H54 (cell line): ENCODE data around the gene ZFX.

Experiments used
- DNase-seq: peaks from one replicate; pipeline ENCODE4 v3.0.0; 2011; ENCODE audit warnings: low spot score, mixed read lengths; ENCODE audit not compliant: insufficient read length
- FAIRE-seq: peaks from 3 replicates; lab custom pipeline; 2011; peaks lifted over from hg19 to GRCh38; lab: Jason Lieb, UNC
- POLR2A ChIP-seq: IDR thresholded peaks from 2 replicates; pipeline ENCODE4 v1.6.1; 2011; ENCODE audit warnings: low read depth, mild to moderate bottlenecking, low read length

Gene ZFX

DNA sequence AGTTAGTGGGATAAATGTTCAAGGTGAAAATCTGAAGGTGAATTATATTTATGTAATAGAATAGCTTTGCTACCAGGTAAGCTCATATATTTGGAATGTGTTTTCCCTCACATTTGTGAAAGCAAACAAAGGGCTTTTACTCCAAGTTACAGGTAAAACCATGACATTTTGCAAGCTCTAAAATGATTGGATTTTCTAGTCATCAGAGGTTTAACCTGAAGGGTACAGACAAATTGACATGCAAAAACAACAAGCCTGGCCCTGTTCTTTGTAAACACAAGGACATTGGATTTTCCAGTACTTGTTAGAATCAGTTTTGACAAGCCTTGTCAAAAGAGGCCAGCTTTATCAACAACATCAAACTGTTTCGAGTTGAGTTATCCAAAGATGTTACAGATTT is 51.7 kb downstream of the ZFX start:
- no peak for TF ChIP-seq POLR2A
- no peak for DNase-seq
- no peak for FAIRE-seq

DNA sequence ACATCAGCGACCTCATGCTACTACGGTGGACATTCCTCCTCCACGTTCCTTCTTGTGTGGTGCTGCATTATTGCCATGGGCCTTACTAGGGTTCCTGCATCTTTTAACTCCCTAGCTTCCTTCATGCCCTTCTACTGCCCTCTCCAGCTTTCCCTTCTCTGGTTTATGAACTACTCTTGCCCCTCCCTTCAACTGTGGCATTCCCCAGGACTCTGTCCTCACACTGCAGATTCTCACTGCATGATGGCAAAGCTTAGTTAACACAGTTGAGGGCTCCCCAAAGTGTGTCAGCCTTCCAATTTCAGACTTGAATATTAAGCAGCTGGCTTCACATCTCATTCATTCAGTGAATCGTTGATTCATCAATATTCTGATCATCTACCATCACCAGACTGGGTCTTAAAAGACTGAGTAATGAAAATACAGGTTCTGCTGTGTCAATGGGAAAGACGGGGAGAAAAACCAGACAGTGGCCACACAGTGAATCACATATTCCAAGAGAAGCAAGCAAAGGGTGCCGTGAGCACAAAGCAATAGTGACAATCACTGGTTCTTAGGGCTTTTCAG is 53.0 kb downstream of the ZFX start:
- TF ChIP-seq POLR2A = no peak
- DNase-seq = no peak
- no peak for FAIRE-seq

DNA sequence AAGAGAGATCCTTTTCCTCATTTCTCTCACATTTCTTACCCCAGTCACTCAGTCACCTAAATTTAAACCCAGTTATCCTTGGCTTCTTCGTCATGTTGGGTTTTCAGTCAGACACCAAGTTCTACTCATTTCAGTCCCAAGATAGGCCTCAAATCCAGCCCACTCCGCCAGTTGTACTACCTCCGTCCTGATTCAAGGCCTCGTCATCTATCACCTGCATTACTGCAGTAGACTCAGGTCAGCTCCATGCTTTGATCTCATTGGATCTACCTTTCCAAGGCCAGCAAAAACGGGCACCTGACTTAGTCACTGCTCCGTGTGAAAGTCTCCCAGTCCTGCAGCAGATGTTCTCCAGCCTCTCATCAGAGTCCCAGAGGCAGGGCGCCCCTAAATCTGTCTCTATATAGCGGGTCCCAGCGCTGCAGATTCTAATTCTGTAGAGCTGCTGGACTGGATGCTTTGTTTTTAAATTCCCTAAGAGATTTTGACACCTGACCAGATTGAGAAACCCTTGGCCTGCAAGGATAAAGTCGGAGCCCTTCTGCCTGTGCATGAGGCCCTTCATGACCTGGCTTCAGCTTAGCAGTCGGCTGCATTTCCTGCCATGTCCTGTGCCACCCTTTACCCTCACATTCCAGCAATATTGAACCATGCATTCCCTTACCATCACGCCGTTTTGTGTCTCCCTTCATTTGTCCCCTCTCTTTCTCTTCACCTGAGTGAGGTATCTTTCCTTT is 53.7 kb downstream of the ZFX start:
- no peak for FAIRE-seq

DNA sequence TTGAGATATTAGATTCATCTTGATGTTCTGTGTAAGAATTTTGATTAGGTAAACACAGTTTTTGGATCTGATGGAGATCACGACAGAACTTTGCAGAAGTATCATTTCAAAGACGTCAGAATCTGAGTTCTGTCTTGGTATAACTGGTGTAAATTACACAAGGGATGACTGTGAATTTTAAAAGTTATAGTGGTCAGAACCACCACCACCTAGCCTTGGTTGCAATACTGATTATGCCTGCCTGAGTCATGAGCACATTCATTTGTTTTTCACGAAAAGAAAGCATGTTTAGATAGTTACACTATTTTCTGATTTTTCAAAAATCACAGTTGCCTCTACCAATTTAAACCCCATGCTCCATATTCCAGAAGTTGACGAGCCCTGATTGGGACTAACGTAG is 54.8 kb downstream of the ZFX start:
- DNase-seq (no peak), FAIRE-seq (no peak)
- no peak for TF ChIP-seq POLR2A

More for the DNA sequence above, 53.7 kb downstream of the ZFX start:
- TF ChIP-seq POLR2A = no peak
- DNase-seq = no peak

DNA sequence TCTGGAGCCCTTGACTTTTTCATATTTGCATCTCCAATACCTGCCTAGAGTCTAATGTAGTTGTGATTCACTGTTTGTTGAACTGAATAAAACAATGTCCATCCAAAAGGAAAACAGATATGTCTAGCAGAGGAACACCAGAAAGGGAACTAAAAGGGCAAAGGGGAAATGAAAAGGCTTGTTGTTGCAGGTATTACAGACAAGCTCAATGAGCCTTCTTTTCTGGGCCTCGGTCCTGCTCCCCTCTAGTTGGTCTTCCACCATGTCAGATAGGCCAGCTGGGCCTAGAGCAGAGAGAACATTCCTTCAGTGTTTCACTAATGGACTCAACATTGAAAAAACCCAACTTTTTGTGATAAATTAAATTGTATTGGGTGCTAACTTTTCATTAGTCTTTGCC is 55.4 kb downstream of the ZFX start:
- FAIRE-seq = no peak
- TF ChIP-seq POLR2A = no peak
- DNase-seq = no peak

DNA sequence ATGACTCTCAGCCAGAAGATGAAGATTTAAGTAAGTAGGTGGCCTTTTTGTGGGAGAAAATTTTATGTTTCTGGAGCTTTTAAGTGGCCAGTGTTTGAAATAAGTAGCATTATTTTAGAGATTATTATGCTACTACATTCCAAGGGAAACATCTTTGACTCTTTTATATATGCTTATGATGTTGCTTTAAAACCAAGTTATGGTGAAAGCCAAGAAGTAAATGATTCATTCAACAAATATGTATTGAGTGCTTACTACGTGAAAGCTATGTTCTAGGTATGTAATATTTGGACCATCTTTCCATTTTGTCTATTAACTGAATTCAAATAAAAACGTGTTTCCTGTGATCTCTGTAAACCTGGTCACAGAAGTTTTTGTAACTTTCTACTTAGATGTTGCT is 58.3 kb downstream of the ZFX start:
- TF ChIP-seq POLR2A = no peak
- no peak for FAIRE-seq
- no peak for DNase-seq

DNA sequence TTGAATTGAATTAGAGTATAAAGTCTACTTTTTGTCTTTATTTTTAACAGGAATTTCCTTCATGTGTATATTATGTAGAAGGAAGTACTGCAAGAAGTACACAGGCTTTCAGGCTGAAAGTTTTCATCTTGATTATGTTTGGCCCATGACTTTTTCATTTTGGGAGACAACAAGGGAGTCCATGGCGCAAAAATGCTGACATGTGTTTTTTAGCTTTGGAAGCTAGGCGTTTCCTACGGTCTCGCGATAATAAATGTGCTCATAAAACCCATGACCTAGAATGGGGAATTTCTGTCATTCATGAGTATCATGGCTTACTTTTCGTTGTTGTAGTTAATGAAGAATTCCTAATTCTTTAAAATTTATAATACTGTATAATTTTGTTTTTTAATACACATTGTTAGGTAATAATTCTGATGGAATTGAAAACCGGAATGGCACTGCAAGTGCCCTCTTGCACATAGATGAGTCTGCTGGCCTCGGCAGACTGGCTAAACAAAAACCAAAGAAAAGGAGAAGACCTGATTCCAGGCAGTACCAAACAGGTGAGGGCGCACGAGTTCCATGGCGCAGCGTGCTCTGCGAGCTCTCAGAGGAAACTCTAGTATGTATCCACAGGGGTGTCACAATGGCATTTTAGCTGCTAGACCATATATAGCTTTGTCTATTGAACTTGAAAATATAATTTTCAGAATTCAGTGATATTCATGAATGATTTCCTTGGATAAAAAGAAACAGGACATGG is 59.1 kb downstream of the ZFX start:
- TF ChIP-seq POLR2A = no peak
- no peak for DNase-seq
- FAIRE-seq = no peak

DNA sequence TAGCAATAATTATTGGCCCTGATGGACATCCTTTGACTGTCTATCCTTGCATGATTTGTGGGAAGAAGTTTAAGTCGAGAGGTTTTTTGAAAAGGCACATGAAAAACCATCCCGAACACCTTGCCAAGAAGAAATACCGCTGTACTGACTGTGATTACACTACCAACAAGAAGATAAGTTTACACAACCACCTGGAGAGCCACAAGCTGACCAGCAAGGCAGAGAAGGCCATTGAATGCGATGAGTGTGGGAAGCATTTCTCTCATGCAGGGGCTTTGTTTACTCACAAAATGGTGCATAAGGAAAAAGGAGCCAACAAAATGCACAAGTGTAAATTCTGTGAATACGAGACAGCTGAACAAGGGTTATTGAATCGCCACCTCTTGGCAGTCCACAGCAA is 60.7 kb downstream of the ZFX start:
- DNase-seq (no peak), FAIRE-seq (no peak)

DNA sequence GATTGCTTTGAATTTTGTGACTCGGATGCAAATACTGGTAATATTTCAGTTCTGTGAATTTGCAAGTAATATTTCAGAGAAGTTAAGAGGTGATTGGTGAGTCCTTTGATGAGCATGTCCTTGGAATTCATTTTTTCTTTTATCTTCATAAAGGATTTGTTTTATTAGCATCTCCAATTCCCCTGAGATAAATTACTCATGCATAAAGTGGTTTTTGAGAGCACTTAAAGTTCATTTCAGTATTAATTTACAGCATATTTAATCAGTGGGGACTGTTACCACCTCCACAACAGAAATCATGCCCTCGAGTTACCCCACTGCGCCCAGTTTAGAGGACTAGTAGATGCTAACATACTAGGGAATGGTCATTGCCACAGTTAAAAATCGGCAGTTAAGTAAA is 65.0 kb downstream of the ZFX start:
- TF ChIP-seq POLR2A = no peak
- no peak for FAIRE-seq
- no peak for DNase-seq

More for the DNA sequence above, 60.7 kb downstream of the ZFX start:
- TF ChIP-seq POLR2A = no peak

DNA sequence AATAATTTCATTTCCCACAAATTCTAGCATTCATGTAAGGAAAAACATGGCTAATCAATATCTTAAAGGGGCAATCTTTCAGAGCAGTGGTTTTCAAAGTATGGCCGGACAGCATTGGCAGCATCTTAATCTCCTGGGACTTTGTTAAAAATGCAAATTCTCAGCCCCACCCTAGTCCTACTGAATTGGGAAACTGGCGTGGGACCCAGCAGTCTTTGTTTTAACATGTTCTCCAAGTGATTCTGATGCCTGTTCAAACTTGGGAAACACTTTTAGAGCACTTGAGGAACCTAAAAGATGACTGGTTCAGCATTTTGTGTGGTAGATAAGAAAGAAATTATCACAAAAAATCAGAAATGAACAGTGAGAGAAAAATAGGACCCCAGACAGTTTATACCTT is 65.7 kb downstream of the ZFX start:
- FAIRE-seq (no peak), DNase-seq (no peak)
- no peak for TF ChIP-seq POLR2A

DNA sequence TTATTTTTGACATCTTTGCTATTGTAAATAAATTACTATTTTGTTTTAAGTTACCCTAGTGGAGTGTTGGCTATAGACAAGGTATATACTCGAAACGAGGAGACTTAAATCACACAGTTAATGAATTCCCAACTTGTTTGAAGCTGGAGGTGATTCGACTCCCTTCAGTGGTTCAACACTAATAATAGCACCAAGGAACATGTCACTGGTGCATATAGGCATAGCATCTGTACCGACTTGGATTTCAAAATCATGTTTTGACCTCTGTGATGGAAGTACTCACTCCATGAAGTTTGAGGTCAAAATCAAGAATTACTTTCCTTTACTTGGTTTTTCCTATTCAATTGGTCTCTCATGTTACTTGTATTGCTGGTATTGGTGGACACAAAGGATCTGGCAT is 66.5 kb downstream of the ZFX start:
- no peak for DNase-seq
- TF ChIP-seq POLR2A = no peak
- FAIRE-seq = no peak

DNA sequence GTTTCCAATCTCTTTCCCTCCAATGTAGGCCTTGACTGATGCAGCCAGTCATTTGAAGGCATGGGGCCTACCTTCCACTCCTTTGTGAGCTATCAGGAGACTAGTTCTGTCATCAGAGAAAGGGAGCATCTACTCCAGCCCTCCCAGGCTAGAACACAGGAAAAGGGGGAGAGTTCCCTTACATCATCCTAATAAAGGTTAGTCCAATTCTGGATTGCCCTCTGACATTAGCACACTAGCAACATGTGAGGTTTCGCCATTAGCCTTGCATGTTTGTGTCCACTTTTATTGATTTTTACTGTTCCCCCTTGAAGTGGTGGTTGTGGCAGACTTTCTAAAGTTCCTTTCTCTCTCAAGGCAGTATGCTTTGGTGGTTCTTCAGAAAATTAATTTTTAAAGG is 67.3 kb downstream of the ZFX start:
- no peak for TF ChIP-seq POLR2A
- DNase-seq (no peak), FAIRE-seq (no peak)

DNA sequence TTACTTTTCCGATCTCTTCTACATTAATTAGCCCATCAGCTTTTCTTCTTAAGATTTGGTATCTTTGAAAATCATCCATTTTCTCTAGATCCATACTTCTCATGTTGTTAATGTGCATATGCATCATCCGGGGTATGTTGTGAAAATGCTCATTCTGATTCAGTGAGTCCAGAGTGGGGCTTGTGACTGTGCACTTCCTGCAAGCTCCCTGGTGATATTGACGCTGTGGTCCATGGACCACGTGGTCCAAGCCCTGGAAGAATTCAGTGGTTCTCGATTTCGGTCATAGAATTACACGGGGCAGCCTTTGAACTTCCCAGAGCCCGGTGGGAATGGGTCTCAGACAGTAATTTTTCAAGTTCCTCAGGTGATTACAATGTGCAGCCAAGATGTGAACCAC is 69.8 kb downstream of the ZFX start:
- no peak for TF ChIP-seq POLR2A
- FAIRE-seq = no peak
- DNase-seq = no peak

DNA sequence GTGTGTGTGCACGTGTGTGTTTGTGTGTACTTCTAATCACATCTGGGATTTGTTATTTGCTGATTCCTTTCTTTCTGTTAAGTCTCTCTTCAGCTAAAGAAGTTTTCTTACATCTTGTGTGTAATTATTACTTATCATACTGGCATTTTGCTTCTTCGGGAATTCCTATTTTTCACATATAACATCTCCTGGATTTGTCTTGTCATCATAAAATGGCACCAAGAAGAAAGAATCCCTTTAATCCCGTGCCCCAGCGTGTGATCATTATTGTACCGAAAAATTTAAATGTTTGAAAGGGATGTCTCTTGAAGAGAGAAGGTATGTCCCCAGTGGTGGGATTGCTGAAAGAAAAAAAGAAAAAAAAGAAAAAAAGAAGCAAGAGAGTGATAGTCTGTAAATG is 72.3 kb downstream of the ZFX start:
- FAIRE-seq = no peak
- TF ChIP-seq POLR2A = no peak
- no peak for DNase-seq
